HG02938 (cell line): ENCODE data around the gene SULT1A1.
"Not testable (repeated sequence)": the region's sequence is repeated elsewhere in the genome, so short reads cannot be mapped to it uniquely, and the experiment has no call there.

Experiments
- ATAC-seq: cut with Tn5 transposase; IDR thresholded peaks from one replicate; pipeline ENCODE4 v1.9.1; 2021; ENCODE audit warnings: mild to moderate bottlenecking, moderate library complexity; ENCODE audit not compliant: unreplicated experiment

The SULT1A1 gene

DNA sequence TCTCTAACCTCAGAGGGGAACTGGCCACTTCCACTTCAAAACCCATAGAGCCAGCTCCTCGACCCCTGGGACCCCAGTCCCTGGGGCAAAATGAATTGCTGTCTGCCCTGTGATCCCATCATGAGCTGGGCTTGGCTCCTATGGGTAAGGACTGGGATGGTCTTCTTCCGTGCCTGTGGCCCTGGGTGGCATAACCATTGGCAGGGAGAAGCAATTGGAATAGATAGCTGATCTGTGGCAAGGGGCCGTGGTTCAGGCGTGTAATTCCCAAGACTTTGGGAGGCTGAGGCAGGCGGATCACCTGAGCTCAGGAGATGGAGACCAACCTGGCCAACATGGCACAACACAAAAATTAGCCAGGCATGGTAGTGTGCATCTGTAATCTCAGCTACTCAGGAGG lies 17.3 kb downstream of the SULT1A1 start:
- ATAC-seq = no peak

DNA sequence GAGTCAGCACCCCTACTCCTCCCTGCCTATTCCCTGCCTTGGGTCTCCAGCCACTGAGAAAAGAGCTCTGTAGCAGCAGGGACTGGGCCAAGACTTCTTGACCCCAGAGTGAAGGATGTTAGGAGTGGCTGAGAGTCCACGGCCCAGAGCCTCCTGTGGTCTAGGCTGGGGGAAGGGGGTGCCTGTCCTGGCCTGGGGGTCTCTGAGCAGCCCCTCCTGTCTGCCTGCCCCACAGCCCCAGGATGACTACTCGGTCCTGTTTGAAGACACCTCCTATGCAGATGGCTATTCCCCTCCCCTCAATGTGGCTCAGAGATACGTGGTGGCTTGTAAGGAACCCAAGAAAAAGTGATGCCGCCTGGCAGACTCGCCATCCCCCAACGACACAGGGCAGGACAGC lies 18.5 kb downstream of the SULT1A1 start:
- ATAC-seq = no peak

DNA sequence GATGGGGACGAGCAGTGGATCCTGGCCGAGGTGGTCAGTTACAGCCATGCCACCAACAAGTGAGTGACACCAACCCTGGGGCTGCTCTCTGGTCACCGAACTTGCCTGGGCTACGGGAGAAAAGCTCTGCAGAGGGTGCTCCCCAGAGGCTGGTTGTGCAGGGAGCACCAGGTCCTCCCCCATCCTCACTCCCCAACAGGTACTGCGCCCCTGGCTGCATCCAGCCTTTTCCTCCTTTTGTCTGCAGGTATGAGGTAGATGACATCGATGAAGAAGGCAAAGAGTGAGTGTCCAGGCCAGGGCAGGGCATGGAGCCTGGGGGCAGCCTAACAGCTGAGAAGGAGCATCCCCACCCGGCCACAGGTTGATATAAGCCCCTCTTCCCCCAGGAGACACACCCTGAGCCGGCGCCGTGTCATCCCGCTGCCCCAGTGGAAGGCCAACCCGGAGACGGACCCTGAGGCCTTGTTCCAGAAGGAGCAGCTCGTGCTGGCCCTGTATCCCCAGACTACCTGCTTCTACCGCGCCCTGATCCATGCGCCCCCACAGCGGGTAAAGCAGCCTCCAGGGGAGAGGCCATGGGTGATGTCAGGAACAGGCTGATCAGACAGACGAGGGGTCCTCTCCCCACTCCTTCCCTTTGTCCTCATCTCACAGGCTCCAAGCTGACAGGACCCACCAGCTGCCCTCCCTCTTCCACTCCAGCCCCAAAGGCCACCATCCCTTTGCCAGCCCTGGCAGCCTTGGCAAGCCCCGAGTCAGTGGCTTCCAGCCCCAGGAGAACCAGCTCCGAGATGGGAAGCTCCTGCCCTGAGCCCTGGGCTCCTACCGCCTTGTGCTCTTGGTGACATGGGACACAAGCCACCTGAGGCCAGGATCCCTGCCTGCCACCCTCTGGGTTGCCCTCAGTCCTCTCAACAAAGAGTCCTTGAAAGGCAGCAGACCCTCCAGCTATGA lies 19.2 kb downstream of the SULT1A1 start:
- ATAC-seq = no peak

DNA sequence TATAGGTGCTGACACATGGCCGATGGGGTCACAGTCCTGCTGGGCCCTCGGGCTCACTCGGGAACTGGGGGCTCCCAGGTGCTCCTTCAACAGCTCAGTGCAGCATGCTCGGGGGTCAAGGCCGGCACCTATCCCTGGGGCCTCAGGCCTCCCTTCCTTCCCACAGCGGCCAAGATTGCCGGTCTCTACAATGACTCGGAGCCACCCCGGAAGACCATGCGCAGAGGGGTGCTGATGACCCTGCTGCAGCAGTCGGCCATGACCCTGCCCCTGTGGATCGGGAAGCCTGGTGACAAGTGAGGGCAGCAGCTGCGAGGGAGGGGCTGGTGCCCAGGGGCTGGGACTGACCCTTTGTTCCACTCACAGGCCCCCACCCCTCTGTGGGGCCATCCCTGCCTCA lies 19.9 kb downstream of the SULT1A1 start:
- no peak for ATAC-seq

DNA sequence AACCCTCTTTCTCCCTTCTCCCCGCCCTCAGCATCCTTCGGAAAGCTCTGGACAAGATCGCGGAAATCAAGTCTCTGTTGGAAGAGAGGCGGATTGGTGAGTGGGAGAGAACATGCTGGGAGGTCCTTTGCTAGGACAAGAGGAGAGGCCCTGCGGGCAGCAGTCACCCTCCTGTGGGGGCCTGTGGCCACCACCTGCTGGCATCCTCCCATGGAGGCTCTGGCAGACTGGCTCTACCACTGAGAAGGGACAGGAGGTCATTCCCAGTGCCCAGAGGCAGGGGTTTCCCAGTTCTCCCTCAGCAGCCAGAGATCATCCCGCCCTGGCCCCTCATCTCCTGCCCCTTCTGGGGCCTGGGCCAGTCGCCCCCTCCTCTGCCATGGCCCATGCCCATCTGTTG lies 20.8 kb downstream of the SULT1A1 start:
- no peak for ATAC-seq

DNA sequence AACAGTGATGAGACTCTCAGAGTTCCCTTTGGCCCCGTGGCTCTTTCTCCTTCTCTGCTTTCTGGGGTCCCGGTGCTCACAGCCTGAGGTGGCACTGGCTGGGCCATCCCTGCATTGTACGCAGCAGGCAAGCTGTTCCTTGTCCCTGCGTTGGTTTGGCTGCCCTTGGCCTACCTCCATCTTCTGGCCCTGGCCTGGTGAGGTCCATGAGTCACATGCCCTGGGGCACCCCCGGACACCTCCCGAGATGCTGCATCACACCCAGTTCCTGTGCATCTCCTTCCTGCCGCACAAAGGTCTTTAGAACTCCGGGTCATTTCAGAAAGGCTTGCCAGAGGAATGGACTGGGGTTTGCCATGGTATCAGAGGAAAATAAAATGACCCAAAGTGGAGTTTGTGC lies 22.5 kb downstream of the SULT1A1 start:
- no peak for ATAC-seq

DNA sequence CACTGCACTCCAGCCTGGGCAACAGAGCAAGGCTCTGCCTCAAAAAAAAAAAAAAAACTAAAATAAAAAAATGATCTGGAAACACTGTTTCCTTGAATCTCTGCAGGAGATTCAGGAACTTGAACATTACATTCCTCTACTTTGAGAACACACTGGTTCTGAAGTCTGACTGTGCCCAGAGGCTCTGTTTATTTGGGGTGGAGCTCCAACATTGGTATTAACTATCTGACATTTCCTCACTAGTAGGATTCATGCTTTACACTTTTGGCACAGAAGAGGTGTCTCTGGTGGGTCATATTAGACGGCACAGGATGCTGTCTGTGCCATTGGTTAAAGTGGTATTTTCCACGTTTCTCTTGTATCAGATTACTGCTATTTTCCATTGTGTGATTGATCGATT lies 23.4 kb downstream of the SULT1A1 start:
- ATAC-seq = no peak

DNA sequence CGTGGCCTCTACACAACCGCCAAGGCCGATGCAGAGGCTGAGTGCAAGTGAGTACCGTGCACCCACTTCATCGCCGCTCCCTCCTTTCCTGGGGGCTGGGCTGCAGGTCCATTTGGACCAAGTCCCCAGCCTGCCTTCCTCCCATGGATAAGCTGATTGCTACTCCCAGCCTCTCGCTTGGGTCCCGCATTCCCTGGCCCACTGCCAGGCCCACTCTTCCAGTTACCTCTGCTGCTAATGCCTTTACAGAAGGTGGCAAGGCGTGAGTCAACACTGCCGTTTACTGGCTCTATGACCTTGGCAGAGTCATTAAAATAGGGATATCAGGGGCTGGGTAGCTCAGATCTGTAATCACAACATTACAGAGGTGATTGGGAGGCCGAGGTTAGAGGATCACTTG lies 24.2 kb downstream of the SULT1A1 start:
- ATAC-seq = no peak

DNA sequence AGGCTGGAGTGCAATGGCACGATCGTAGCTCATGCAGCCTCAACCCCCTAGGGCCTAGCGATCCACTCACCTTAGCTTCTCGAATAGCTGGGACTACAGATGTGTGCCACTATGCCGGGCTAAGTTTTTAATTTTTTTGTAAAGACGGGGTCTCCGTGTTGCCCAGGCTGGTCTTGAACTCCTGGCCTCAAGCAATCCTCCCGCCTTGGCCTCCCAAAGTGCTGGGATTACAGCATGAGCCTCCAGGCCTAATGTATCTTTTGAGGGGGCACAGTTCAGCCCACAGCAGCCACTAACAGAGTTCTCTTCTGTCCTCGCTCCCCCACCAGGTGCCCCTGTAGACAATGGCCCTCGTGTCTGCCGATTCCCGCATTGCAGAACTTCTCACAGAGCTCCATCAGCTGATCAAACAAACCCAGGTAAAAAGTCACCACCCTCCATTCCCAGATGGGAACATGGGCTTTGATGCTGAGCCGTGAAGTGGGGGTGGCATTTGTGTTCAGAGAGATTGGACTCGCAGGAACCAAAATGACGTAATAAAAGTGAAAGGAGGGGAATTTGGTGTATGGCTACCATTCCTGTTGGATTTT lies 29.0 kb downstream of the SULT1A1 start:
- ATAC-seq = no peak

DNA sequence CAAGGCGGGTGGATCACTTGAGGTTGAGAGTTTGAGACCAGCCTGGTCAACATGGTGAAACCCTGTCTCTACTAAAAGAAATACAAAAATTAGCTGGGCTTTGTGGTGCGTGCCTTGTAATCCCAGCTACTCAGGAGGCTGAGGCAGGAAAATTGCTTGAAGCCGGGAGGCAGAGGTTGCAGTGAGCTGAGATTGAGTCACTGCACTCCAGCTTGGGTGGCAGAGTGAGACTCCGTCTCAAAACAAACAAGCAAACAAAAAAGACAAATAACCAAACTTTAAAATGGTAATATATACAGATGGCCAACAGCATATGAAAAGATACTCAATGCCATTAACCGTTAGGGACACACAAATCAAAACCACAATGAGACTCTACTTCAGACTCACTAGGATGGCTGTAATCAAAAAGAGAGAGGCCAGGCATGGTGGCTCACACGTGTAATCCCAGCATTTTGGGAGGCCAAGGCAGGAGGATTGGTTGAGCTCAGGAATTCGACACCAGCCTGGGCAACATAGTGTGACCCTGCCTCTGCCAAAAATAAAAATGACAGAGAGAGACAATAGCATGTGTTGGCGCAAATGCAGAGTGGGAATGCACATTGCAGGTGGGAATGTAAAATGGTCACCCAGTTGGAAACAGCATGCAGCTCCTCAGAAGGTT lies 34.3 kb downstream of the SULT1A1 start:
- no peak for ATAC-seq

DNA sequence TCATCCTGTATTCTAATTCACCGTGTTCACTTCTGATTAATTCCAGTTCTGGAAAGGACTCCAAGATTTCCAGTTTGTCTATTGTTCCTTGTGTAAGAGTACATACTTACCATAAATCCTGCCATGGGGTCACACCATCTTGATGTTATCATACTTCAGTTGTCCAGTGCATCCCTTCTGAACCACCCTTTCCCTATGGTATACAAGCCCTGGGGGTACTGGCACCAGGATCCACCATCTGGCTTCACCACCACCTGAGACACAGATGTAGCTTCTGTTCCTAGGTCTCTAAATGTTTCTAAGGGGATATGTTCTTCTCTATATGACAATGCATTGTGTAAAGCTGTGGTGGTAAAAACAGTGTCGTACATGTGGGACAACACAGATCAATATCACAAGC lies 34.9 kb downstream of the SULT1A1 start:
- no peak for ATAC-seq

DNA sequence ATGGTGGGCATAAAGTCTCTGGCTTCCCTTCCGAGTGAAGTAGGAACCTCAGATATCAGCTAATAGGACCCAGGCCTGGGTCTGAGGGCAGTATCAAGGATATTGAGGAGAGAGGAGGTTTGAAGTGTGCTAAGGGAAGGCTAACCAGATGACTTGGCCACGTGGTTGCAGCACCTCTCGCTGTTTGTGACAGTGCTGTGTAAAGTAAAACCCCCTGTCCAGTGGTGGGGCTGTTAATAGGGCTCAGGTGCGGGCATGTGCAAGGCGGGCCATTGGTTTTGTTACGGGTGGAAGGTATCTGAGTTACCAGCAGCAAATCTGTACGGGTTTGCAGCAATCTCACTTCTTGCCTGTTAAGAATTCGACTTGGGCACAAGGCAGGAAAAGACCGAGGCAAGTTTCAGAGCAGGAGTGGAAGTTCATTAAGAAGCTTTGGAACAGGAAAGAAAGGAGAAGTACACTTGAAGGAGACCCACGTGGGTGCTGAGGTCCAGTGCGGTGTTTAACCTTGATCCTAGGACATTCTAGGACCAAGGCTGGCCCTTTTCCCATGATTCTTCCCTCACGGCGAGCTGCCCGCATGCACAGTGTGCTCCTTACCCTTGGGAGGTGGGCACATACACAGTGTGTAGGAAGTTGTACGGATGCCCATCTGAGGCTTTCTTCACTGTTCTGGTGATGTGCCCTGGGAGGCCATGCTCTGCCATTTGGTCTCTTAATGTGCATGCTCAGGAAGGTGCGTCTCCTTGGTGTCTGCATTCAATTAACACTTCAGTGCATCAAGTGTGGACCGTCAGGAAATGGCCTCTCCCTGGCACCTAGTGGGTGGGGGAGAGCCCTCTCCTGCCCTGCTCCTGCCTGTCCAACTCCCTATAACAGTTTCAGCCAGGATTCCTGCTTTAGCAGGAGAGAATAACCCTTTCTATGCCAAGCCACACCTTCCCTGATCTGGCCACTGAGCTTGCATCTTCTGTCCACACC lies 35.8 kb downstream of the SULT1A1 start:
- ATAC-seq = no peak

DNA sequence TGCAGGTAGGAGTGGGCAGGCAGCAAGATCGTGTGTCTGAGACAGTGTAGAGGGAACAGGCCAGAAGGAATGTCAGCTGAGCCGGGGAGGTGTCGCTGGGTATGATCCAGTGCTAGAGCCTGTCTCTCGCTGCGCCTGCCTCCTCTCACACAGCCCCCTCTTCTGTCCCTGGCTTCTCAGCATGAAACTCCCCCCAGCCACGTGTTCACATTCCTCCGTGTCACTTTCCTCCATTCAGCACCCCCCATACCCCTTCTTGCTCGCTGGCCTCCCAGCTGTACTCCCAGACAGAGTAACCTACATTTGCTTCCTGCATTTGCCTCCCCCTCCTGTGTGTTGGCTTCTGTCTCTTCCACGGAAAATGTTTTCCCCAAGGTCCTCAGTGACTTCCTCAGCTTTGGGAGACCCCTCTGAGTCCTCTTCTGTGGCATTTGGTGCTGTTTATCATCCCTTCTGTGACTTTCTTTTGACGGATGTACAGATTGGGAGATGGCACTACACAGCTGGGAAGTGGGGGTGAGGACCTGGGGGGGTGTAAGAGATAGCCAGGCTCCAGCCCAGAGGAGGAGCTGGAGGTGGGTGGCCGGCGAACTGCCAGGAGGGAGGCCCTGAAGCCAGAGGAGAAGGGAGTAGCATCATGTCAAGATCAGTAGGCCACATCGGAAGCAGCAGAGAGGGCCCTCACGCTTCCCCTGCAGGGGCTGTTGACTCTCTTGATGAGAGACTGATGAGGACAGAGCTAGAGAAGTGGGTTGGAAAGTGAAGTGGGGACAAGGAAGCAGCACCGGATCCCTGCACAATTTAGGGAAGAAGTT lies 36.9 kb downstream of the SULT1A1 start:
- no peak for ATAC-seq

DNA sequence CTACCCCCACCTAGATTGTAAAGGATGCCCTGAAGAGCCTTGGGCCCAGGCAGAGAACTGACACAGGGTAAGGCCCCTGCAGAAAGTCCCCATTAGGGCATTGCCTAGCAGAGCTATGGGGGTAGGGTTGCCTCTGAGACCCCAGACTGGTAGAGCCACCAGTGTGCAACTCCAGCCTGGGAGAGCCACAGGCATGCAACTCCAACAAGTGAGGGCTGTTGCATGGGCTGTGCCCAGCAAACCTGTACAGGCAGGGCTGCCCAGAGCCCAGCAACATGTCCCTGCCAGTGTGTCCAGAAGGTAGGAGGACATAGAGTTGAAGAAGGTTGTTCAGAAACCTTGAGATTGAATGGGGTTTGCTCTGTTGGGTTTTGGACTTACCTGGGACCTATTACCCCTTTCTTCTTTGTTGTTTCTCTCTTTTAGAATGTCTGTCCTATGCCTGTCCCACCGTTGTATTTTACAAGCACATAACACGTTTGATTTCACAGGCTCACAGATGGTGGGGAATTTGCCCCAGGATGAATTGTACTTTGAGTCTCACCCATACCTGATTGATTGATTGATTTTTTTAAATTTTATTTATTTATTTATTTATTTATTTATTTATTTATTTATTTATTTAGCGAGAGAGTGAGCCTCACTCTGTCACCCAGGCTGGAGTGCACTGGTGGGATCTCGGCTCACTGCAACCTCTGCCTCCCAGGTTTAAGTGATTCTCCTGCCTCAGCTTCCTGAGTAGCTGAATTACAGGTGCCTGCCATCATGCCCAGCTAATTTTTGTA lies 39.7 kb downstream of the SULT1A1 start:
- ATAC-seq = no peak

DNA sequence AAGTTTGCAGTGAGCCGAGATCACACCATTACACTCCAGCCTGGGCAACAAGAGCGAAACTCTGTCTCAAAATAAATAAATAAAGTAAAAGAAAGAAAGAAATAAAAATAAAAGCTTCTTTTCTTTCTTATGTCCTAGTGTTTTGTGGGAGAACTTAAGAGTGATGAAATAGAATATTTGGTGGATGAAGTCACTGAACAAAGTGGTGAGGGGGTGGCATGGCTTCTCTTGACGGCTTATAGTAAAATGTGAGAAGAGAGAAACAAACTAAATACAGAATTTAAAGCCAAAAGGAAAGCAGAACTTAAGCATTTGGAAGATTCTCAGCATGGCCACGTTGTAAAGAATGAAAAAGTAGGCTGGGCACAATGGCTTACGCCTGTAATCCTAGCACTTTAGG lies 40.8 kb downstream of the SULT1A1 start:
- ATAC-seq = no peak

DNA sequence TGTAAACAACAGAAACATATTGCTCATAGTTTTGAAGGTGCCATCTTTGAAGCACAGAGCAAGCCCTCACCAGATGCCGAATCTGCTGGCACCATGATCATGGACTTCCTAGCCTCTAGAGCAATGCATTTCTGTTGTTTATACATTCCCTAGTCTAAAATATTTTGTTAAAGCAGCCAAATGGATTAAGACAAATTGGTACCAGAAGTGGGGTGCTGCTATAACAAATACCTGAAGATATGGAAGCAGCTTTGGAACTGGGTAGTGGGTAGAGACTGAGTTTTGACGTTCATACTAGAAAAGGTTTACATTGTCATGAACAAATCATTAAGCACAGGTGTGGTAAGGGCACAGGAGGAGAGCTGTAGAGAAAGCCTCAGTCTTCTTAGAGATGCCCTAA lies 42.6 kb downstream of the SULT1A1 start:
- ATAC-seq = no peak

DNA sequence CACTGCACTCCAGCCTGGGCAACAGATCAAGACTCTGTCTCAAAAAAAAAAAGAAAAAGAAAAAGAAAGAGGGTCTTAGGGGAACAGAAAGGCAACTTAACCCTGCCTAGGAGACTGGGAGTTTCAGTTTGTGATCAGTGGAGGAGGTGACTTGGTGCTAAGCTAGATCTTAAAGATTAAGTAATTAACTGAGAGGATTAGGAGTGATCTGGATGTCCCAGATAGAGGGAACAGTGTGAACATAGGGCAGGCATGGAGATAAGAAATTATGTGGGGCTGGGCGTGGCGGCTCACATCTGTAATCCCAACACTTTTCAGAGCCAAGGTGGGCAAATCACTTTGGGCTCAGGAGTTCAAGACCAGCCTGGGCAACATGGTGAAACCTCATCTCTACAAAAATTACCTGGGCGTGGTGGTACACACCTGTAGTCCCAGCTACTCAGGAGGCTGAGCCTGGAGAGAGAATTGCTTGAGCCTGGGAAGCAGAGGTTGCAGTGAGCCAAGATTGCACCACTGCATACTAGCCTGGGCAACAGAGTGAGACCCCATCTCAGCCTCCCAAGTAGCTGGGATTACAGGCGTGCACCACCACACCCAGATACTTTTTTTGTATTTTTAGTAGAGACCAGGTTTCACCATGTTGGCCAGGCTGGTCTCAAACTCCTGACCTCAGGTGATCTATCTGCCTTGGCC lies 43.5 kb downstream of the SULT1A1 start:
- not testable (repeated sequence) for ATAC-seq

DNA sequence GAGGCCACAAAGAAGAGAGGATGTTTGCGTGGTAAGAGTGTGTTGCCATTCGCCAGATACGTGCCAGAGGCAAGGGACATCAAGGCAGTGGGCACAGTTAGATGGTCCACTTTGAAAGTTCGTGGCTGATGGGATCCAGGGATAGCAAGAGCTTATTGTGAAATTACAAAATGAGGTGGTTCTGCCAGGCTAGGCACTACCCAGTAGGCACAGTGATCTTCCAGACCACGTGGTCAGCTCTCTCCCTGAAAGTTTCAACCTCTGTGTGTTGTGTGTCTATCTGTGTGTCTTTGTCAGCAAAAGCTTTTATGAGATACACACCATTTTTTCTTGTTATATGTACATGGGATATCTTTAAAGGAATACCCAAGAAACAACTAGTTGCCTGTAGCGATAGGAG lies 46.6 kb downstream of the SULT1A1 start:
- no peak for ATAC-seq

DNA sequence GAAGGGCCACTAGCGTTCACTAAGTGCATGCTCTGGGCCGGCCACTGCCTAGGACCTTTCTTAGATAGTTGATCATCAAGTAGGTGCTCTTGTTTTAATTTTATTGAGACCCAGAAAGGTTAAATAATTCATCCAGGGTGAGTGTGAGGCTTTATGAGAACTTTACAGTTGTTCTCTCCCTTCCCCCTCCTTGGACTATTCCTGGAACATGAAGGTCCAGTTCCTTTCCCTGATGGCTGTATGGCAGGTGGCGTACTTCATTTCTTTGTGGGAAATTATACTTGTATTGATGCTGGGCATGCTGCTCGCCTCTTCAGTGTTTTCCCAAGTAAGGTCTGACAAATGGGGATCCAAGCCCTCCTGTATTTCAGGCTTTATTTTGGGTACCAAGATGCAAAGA lies 47.6 kb downstream of the SULT1A1 start:
- ATAC-seq = no peak
